Type B pancreatic cell (in vitro differentiated cells): ENCODE data around the gene FHIP2A. TPM values are rescaled to one million over a fixed set of nuclear protein-coding genes. Genes with fewer than 3 reads are reported as not detected.
"Not testable (repeated sequence)": the region's sequence is repeated elsewhere in the genome, so short reads cannot be mapped to it uniquely, and the experiment has no call there.

Experiments
- DNase-seq: peaks from one replicate; pipeline ENCODE4 v3.0.0; 2021; ENCODE audit warnings: mixed read lengths; ENCODE audit not compliant: unreplicated experiment; ENCODE audit errors: extremely low spot score
- H3K27ac Mint-ChIP-seq: 2 replicates; pipeline ENCODE4 v1.8.0; 2021; ENCODE audit warnings: mild to moderate bottlenecking, mixed read lengths
- H3K27me3 Mint-ChIP-seq: 2 replicates; pipeline ENCODE4 v1.8.0; 2021; ENCODE audit warnings: mixed read lengths
- H3K36me3 Mint-ChIP-seq: 2 replicates; pipeline ENCODE4 v1.8.0; 2021; ENCODE audit warnings: mixed read lengths
- H3K4me1 Mint-ChIP-seq: one replicate; pipeline ENCODE4 v1.8.0; 2021; ENCODE audit warnings: mixed read lengths; ENCODE audit not compliant: unreplicated experiment
- H3K4me3 Mint-ChIP-seq: 2 replicates; pipeline ENCODE4 v1.8.0; 2021; ENCODE audit warnings: mild to moderate bottlenecking, mixed read lengths
- H3K9me3 Mint-ChIP-seq: 2 replicates; pipeline ENCODE4 v1.8.0; 2021; ENCODE audit warnings: mixed read lengths
- CTCF ChIP-seq: fragments of 200-600 bp; sonication (generic); conservative IDR thresholded peaks from 2 replicates; pipeline ENCODE4 v1.5.0; 2021; ENCODE audit warnings: antibody characterized with exemption, mild to moderate bottlenecking
- total RNA-seq: library from RNA; stranded (reverse); gene quantifications from 2 replicates; pipeline ENCODE4 v1.2.1, GENCODE V29; 2021; ENCODE audit warnings: low replicate concordance

FHIP2A gene
- total RNA-seq, 1 donor from 2014 or later = 25.0 TPM

DNA sequence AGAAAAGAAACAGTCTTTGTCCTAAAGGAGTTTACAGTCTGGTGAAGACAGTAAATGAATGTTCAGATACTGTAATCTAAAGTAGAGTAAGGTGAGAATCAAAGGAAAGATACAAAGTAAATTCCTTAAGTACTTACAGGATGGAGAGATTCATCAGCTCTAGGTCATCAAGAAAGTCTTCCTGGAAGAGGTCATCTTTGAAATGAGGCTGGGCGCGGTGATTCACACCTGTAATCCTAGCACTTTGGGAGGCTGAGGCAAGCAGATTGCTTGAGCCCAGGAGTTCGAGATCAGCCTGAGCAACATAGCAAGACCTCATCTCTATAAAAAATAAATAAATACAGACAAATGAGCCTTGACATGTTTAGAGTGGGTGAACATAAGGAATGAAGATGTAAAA lies 18.3 kb downstream of the FHIP2A start:
- Mint-ChIP-seq H3K27me3 (no peaks in the 10 kb centered on the region), H3K27ac (no peak overlapping the region), H3K36me3 (peaks cover 30% of the 10 kb centered on the region), H3K4me1 (no peaks in the 10 kb centered on the region), H3K9me3 (peaks cover 4% of the 10 kb centered on the region), H3K4me3 (no peak overlapping the region)
- TF ChIP-seq CTCF = no peak
- no peak for DNase-seq

DNA sequence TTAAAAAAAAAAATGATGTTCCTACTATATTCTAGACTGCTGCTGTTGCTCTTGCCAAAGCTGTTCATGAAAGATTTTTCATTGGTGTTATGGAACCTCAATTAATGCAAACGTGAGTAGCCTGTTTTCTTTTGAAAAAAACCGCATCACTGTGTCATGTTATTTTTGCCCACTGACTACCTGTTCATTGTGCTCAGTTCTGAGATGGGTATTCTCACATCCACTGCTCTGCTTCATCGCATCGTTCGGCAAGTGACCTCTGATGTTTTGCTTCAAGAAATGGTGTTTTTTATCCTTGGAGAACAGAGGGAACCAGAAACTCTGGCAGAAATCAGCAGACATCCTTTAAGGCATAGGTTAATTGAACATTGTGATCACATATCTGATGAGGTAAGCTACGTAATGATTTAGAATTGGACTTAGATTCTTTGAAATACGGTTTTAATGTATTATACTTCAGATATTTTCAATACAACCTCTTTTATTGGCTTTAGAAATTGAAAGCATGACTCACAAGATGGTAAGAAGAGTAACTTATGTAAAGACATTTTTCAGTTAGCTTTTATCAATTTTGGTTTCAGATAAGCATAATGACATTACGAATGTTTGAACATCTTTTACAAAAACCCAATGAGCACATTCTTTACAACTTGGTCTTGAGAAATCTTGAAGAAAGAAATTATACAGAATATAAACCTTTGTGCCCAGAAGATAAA lies 24.6 kb downstream of the FHIP2A start:
- H3K36me3 Mint-ChIP-seq = peaks cover 49% of the 10 kb centered on the region

GRCh38 chr10:114847517-114847916 lies 25.9 kb downstream of the FHIP2A start:
- H3K27ac Mint-ChIP-seq, DNase-seq, H3K9me3 Mint-ChIP-seq, H3K4me3 Mint-ChIP-seq, H3K27me3 Mint-ChIP-seq, H3K4me1 Mint-ChIP-seq: not testable (repeated sequence)
- peaks cover 55% of the 10 kb centered on the region for H3K36me3 Mint-ChIP-seq

More for the DNA sequence above, 24.6 kb downstream of the FHIP2A start:
- H3K27me3 Mint-ChIP-seq = no peaks in the 10 kb centered on the region
- no peak for DNase-seq
- no peak overlapping the region for H3K4me3 Mint-ChIP-seq
- no peak overlapping the region for H3K27ac Mint-ChIP-seq
- no peaks in the 10 kb centered on the region for H3K9me3 Mint-ChIP-seq
- no peaks in the 10 kb centered on the region for H3K4me1 Mint-ChIP-seq
- no peak for TF ChIP-seq CTCF

GRCh38 chr10:114849674-114850073 lies 28.1 kb downstream of the FHIP2A start:
- TF ChIP-seq CTCF = no peak
- Mint-ChIP-seq H3K36me3 (peaks cover 55% of the 10 kb centered on the region), H3K4me3 (no peak overlapping the region), H3K27ac (no peak overlapping the region), H3K4me1 (no peaks in the 10 kb centered on the region), H3K9me3 (no peaks in the 10 kb centered on the region), H3K27me3 (no peaks in the 10 kb centered on the region)
- no peak for DNase-seq

- no peak for TF ChIP-seq CTCF
- no peaks in the 10 kb centered on the region for H3K27me3 Mint-ChIP-seq
- peaks cover 56% of the 10 kb centered on the region for H3K36me3 Mint-ChIP-seq
- DNase-seq = no peak
- no peak overlapping the region for H3K27ac Mint-ChIP-seq
- no peaks in the 10 kb centered on the region for H3K4me1 Mint-ChIP-seq
- no peak overlapping the region for H3K4me3 Mint-ChIP-seq
- H3K9me3 Mint-ChIP-seq = no peaks in the 10 kb centered on the region
These were observed 28.5 kb downstream of the FHIP2A start for GRCh38 chr10:114850126-114850525.

DNA sequence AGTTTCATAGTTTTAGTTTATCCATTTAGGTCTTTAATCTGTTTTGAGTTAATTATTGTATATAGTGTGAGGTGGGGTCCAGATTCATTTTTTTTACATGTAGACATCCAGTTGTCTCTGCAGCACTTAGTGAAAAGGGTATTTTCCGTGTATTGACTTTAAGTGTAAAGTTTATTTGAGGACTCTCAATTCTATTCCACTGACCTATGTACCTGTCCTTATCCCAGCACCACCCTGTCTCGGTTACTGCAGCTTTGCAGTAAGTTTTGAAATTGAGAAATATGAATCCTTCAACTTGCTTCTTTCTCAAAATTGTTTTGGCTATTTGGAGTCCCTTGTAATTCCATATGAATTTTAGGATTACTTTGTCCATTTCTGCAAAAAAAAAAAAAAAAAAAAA lies 29.8 kb downstream of the FHIP2A start:
- H3K9me3 Mint-ChIP-seq = no peaks in the 10 kb centered on the region
- no peak for TF ChIP-seq CTCF
- no peak overlapping the region for H3K27ac Mint-ChIP-seq
- no peak overlapping the region for H3K4me3 Mint-ChIP-seq
- H3K27me3 Mint-ChIP-seq = no peaks in the 10 kb centered on the region
- DNase-seq = no peak
- no peaks in the 10 kb centered on the region for H3K4me1 Mint-ChIP-seq
- peaks cover 56% of the 10 kb centered on the region for H3K36me3 Mint-ChIP-seq
